Activated CD8-positive, alpha-beta memory T cell treated with anti-CD3 and anti-CD28 coated beads for 36 hours (primary cell): ENCODE data around the gene RUVBL1. TPM values are rescaled to one million over a fixed set of nuclear protein-coding genes. Genes with fewer than 3 reads are reported as not detected.

Experiments
- CTCF ChIA-PET: fragments of 350-600 bp; sonication (Branson Sonifier 250); formaldehyde crosslinking; loops from one replicate; lab custom pipeline; 2021; ENCODE audit warnings: antibody characterized with exemption; lab: Charles Lee
- POLR2A ChIA-PET: fragments of 350-600 bp; sonication (Branson Sonifier 250); formaldehyde crosslinking; loops from one replicate; lab custom pipeline; 2021; ENCODE audit warnings: antibody characterized with exemption; lab: Charles Lee
- total RNA-seq, 2 experiments: library from RNA; stranded (reverse); gene quantifications; one replicate each; pipeline ENCODE4 v1.2.3, GENCODE V29; 2021

The RUVBL1 gene
- total RNA-seq, 2 experiments from 2014 or later = 119 to 124 TPM

DNA sequence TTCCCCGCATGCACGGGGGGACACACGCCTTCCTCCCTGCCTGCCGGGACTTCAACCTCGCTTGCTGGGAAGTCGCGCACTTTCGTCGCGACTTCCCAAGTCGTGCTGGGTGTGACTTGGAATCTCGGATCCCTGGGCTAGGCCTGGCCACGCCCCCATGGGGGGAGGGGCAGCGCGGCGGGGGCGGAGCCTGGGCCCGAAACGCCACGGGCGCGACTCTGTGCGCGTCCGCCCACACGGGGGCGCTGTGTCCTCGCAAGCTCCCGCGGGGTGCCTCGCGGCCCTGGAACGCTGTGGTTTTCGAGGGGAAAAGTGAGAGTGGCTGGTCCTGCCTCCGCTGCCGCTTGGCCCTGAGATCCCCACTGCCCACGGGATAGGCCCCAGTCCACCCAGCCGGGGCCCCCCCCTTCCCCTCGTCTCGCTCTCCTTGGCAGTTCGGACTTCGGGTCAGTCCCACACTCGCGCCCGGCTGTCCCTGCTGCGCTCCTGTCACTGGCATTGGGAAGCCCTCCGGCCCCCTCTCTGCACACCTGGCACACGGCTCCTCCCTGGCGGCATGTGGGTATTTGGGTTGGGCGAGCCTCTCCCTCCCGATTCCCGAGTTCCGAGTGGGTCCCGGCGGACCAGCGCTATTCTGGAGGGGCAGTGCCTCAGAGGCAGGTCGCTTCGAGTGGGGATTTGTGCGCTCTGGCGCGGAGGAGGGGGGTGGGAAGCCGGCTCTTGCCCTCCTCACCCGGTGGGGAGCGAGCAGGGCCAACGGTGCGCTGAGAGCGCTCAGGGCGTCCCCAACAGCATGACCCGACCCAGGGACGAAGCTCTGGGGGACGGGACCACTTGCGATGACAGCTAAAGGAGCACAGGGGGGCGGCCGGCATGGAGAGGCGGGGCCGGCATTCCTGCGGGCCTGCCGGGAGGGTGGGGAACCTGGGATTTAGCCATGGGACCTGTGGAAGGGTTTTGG is 47.8 kb downstream of the RUVBL1 start:
- POLR2A ChIA-PET = no interaction called here
- CTCF ChIA-PET = interaction anchor here (1.0 to 1.3 kb wide), 3 partner anchors 24 to 57 kb away, joined by 3 read pairs; partner anchors contain the start of gene RUVBL1

DNA sequence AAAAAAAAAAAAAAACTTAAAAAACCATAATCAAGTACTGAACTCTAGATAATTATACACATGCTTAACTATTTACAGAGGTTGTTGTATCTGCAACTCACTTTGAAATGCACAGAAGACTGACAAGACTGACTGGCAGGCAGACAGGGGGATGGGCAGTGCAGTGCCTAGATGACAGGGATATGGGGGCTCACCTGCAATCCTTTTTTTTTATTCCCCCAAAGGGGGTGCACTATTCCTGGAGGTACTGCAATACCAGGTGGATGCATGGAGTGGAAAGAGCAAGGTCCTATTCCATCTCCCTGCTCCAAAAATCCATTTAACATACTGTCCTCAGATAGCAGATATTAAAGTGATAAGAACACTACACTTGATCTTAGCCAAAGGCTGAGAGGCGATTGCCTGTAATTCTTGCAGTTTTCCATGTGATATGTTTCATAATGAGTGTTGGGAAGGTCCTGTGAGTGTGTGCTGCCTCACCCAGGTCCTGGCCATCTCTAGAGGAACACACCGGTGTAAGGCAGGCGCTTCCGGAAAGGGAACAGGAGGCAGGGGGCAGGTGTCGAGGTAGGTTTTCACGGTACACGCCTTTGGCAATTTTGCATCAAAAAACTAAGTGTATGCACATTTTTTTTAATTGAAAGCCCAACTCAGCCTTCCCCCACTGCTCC is 48.6 kb downstream of the RUVBL1 start:
- POLR2A ChIA-PET = interaction anchor here (0.7 kb wide), 1 partner anchor 321 kb away, joined by 8 read pairs; no protein-coding TSS in a partner anchor
- CTCF ChIA-PET = interaction anchor here (0.7 kb wide), 3 partner anchors 19 to 444 kb away, joined by 3 read pairs; no protein-coding TSS in a partner anchor

DNA sequence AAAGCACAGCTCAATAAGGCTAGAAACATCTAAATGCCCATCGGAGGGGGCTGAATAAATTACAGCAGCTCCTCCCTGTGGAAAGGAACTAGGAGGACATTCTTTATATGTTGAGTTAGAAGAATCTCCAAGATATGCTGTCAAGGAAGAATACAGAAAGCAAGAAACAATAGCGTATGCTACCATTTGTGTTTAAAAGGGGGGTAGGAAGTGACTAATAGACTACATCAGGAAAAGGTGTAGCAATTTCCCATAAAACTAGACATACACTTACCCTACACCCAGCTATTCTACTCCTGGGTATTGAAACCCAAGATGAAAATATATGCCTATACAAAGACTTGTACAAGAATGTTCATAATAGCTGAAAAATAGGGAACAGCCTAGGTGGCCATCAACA is 49.8 kb downstream of the RUVBL1 start:
- ChIA-PET POLR2A (interaction anchor here (0.7 kb wide), 1 partner anchor 392 kb away, joined by 4 read pairs; no protein-coding TSS in a partner anchor), CTCF (interaction anchor here (0.6 to 1.0 kb wide), 5 partner anchors 60 to 705 kb away, joined by 3 to 5 read pairs (median 3); no protein-coding TSS in a partner anchor)

DNA sequence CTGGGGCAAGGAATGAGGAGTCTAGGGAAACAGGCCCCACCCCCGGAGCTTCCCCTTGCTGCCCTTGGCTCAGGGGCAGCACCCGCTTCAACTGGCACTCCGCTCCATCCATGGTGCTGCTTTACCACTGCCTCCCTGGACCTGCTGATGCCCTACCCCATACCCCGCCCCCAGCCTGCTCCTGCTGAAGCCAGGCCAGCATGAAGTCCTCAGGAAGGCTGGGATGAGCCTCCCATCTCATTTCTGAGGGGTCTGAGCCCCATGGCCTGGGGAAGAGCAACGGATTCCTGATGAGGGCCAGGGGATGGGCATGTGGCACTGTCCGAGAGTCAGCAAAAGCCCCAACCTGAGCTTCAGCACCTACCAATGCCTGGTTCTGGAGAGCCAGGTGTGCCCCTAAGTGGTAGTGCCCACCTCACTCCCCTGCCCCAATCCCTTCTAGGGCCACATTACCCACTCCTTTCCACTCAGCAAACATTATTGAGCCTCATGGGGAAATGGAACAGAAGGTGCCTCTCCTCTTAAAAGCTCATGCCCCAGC is 50.4 kb downstream of the RUVBL1 start:
- ChIA-PET POLR2A (no interaction called here), CTCF (interaction anchor here (0.6 to 1.0 kb wide), 3 partner anchors 9 to 154 kb away, joined by 3 to 5 read pairs (median 4); no protein-coding TSS in a partner anchor)

DNA sequence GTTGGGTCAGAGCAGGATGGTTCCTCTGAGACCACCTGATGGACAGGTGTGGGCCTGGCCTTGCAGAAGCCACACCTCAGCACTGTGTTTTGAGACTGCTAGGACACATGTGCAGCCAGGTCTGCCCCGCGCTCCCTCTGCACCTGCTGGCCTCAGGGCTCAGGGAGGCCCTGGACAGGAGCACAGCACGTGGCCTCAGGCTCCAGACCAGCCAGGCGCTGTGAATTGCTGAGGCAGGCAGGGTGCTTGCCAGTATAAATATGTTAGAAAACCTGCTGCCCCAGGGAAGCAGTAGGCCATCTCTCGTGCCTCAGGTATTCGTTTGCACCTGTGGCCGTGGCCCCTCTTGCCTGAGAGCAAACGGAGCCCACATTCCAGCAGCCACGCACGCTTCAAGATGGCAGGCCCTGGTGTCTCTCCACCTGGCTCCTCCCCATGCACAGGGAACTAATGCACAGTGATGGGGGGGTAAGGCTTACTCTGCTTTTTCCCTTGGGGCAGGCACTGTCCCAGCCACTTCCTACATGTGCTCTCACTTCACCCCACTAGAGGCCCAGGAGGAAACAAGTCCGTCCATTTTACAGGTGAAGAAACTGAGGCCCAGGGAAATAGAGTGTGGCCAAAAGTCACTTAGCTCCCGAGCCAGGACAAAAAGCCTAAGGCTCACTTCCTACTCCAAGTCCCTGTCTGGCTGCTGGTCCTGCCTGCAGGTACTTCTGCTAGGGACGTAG is 51.0 kb downstream of the RUVBL1 start:
- ChIA-PET CTCF (interaction anchor here (0.9 kb wide), 1 partner anchor 8 kb away, joined by 3 read pairs; no protein-coding TSS in a partner anchor), POLR2A (no interaction called here)

DNA sequence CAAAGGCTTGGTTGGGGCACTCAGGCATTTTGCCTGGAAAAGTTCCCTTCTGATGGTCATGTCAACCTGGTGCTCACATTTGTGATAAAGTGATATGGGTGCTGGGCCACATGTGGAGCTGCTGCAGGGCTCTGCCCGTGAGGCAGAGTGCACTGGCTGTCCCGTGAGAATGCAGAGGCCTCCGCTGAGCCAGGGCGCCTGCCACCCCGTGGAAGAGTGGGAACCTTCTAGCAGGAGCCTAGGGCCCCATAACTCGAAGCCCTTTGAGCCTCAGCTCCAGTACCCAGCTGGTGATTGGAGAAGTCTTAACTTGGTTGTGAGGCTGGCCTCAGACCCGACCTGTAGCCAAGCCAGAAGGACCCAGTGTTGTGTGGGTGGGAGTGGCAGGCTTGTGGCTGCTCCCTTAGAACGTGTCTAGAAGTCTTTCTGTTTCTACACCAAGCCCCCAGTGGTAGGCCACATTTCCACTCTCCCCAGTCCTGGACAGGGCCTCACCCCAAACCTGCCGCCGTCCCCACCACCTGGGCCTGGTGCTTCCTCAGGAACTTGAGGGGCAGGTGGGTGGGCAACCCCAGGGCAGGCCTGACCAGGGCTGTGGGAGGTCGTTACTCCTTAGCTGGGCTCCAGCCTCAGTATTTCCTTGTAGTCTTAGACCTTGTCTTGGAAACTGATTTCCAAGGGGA is 51.7 kb downstream of the RUVBL1 start:
- CTCF ChIA-PET = no interaction called here

DNA sequence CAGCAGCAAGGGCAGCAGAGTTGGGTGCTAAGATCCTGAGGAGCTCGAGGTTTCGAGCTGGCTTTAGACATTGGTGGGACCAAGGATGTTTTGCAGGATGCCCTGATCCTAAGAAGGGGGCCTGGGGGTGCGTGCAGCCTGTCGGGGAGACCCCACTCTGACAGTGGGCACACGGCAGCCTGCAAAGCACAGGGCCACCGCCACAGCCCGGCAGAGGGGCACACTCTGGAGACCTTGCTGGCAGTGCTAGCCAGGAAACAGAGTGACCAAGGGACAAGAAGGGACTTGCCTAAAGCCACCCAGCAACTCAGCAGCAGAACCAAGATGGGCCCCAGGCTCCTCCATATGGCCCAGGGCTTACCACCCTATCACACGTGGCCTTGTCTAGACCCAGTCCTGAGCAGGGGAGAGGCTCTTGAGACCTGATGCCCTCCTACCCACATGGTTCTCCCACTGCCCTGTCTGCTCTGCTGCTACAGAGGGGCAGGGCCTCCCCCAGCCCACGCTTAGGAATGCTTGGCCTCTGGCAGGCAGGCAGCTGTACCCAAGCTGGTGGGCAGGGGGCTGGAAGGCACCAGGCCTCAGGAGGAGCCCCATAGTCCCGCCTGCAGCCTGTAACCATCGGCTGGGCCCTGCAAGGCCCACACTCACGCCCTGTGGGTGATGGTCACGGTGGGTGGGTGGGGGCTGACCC is 52.6 kb downstream of the RUVBL1 start:
- POLR2A ChIA-PET = no interaction called here
- CTCF ChIA-PET = interaction anchor here (0.6 kb wide), 1 partner anchor 18 kb away, joined by 5 read pairs; no protein-coding TSS in a partner anchor

More for the DNA sequence above, 51.7 kb downstream of the RUVBL1 start:
- POLR2A ChIA-PET = no interaction called here

DNA sequence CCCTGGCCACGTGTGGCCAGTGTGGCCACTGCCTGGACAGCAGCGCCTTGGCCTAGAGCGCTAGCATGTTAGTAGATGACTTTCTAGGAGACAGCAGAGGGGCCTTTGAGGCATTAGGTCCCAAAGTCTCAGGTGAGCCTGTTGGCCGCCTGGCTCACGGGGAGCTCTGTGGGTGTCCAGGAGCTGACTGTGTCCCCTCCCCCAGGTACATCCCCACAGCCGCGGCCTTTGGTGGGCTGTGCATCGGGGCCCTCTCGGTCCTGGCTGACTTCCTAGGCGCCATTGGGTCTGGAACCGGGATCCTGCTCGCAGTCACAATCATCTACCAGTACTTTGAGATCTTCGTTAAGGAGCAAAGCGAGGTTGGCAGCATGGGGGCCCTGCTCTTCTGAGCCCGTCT is 54.3 kb downstream of the RUVBL1 start:
- ChIA-PET POLR2A (no interaction called here), CTCF (interaction anchor here (0.6 to 1.4 kb wide), 4 partner anchors 14 to 48 kb away, joined by 3 to 4 read pairs (median 3); no protein-coding TSS in a partner anchor)

DNA sequence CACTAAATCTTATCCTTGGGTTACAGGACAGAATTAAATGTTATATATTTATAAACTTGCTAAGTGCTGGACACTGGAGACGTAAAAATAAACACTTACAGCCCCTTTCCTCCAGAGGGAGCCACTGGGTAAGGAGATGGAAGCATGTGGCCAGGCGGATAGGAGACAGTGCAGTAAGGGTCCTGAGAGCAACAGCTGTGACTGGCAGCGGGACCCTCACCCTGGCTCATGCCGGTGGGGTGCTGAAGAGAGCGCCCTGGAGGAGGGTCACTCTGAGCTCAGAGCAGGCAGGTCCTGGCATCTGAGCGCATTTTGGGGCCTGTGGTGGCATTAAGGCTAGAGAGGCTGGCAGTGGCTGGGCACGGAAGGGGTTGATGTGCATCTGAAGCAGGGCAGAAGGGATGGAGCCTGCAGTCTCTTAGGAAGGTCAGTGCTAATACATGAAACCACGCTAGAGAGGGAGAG is 55.4 kb downstream of the RUVBL1 start:
- ChIA-PET POLR2A (no interaction called here), CTCF (no interaction called here)

DNA sequence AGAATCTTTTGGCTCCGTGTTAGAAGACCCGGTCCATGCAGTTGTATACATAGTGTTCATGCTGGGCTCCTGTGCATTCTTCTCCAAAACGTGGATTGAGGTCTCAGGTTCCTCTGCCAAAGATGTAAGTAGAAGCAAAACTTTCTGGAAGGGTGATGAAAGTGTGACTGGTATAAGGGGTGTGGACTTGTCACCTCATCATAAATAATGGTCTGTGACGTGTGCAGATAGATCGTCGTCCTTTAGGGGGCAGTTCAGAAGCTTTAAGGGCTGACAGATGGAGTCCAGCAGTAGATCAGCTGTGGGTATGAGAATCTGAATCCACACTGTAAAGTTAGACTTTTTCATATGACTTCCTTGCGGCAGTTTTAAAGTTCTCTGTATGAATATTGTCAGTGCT is 56.1 kb downstream of the RUVBL1 start:
- ChIA-PET POLR2A (no interaction called here), CTCF (no interaction called here)

DNA sequence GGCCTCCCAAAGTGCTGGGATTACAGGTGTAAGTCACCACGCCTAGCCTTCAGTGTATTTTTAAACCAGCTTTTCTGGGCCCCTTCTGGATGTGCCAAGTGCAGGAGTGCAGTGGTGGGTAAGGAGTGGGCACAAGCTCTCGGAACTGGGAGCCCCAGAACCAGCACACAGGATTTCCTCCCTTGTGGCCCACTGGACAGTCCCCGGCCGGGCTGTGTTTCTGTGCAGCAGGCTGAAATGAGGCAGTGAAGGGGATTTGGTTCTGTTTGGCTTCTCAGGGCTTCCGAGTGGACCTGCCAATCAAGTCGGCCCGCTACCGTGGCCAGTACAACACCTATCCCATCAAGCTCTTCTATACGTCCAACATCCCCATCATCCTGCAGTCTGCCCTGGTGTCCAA is 56.9 kb downstream of the RUVBL1 start:
- POLR2A ChIA-PET = no interaction called here

DNA sequence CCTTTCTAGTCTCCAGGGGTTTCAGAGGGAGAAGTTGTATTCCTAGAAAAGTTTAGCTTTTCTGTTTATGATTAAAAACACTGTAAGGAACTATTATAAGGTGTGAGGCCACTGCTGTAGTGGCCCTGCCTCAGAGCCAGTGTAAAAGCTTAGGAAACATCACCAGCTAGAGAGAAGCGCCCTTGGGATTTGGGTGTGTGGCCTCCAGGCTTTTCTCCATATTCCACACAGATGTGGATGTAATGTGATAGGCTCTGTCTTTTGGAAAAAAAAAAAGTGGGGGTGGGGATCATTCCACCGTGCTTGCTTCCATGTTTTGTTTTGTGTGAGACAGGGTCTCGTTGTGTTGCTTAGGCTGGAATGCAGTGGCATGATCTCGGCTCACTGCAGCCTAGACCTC is 57.5 kb downstream of the RUVBL1 start:
- ChIA-PET CTCF (interaction anchor here (2.4 kb wide), 1 partner anchor 29 kb away, joined by 9 read pairs; no protein-coding TSS in a partner anchor), POLR2A (no interaction called here)

More for the DNA sequence above, 56.9 kb downstream of the RUVBL1 start:
- CTCF ChIA-PET = interaction anchor here (2.4 kb wide), 1 partner anchor 28 kb away, joined by 9 read pairs; no protein-coding TSS in a partner anchor

DNA sequence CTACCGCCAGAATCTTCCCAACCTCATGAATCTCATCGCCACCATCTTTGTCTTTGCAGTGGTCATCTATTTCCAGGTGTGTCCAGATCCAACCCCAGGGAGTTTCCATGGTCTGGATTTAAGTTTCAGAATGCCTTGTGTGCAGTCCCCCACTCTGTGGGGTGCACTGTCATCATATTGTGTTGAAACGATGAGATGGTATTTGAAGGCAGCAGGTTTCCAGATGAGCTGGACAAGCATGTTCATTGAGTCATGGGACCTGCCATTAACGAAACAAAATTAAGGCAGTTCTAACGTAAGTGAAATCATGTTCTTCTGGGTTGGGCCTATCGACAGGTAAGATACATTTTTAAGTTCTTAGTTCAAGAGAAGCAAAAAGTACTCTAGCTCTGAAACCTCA is 58.6 kb downstream of the RUVBL1 start:
- POLR2A ChIA-PET = no interaction called here
- CTCF ChIA-PET = interaction anchor here (0.7 to 2.4 kb wide), 4 partner anchors 8 to 587 kb away, joined by 3 to 9 read pairs (median 4); no protein-coding TSS in a partner anchor

DNA sequence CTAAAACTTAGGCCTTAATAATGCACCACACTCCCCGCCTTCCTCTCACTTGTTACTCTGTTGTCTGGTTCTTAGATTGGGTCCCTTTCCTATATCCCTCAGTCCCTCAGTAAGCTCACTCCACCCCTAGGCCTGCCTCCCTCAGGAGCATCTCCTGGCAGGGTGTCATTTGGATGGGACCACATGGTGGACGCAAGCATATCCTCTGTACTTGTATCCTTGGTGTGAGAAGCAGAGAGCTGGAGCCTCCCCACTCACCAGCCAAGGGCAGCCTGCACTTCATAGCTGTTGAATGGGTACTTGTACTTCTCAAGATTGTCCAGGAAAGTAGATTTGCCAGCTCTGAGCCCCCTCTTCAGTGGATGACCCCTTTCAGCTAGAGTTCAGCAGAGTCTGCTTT is 59.7 kb downstream of the RUVBL1 start:
- CTCF ChIA-PET = interaction anchor here (1.2 kb wide), 1 partner anchor 9 kb away, joined by 3 read pairs; no protein-coding TSS in a partner anchor
- POLR2A ChIA-PET = no interaction called here

DNA sequence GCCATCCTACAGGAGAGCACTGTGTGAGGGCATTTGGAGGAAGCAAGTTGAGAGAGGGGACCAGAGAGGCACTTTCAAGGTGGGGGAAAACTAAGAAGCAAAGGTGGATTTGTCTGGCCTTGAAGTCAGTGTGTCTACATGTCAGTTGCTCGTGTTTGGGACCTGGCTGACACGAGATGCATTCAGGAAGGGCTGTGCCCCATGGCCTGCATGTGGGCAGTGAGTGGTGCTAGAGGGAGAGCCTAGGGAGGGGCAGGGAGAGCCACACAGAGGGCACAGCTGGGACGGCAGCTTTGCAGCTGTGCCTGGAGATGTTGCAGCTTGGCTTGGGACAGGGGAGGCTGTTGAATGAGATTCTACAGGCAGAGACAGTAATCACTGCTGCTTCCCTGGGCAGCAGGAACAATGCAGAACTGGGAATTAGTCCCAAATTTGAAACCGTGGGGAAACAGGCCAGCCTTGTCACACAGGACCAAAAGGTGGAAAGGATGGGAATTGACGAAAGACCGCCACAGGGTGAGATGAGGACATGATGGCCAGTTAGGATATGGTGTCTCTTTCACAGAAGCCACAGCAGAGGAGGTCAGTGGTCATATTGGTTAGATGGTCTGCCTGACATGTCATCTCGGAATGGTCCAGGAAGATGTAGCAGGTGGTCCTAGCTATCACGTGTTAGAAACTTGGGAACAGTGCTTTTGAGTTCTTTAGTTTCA is 61.4 kb downstream of the RUVBL1 start:
- CTCF ChIA-PET = no interaction called here
- POLR2A ChIA-PET = no interaction called here

DNA sequence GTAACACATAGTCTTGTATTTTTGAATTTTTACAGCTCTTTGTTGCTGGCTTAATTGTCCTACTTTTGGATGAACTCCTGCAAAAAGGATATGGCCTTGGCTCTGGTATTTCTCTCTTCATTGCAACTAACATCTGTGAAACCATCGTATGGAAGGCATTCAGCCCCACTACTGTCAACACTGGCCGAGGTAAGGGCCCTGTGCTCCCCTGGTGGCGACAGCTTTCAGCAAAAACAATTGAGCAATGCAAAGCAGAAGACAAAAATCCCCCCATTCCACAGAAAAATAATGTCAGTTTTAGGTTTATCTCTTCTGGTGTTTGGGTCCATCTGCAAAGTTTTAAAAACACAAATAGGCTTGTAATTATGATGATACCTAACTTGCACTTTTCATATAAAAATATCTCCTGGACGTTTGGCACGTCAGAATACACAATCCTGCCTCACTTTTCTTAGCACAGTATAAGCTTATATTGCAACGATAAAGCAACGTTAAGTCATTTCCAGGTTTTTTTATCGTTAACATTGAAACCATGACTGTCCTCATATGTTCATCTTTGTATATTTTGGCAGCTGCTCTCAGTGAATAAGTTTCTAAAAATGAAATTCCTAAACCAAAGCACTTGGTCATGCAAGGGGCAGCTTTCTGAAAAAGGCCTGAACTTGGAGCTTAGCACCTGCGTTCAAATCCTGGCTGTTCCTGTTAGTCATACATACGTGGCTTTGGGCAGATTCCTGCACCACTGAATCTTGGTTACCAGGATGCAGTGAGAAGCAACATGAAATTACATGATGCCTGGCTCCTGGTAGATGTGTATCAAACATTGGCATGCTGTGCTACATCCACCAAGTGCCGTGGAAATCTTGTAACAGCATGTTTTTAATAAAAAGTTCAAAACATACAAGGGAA is 62.9 kb downstream of the RUVBL1 start:
- POLR2A ChIA-PET = no interaction called here

More for the DNA sequence above, 62.9 kb downstream of the RUVBL1 start:
- CTCF ChIA-PET = no interaction called here
